Psoas muscle (tissue), 8 donors: ENCODE measurements around the gene FAM83F. TPM values are rescaled to one million over a fixed set of nuclear protein-coding genes. Genes with fewer than 3 reads are reported as not detected.

Experiments
- ATAC-seq, 4 donors: fragments of 200-7000 bp; cut with Tn5 transposase; one replicate each; pipeline ENCODE4 v1.9.1; 2020; ENCODE audit warnings: moderate library complexity in 3 of 4, mild to moderate bottlenecking in 2 of 4
- DNase-seq, 2 donors: peaks; one replicate each; pipeline ENCODE4 v3.0.0-alpha.2; 2020
- H3K27ac ChIP-seq: fragments of 200-600 bp; one replicate; pipeline ENCODE4 v1.8.0; 2022
- H3K27me3 ChIP-seq, 3 donors: fragments of 200-600 bp in 1 of 3; one replicate each; pipeline versions ENCODE4 v1.6.1 to v1.8.0; 2013 to 2022; ENCODE audit warnings: low read length in 2 of 3, mild to moderate bottlenecking in 2 of 3, moderate library complexity in 1 of 3; ENCODE audit not compliant: insufficient read depth in 3 of 3
- H3K36me3 ChIP-seq, 2 donors: fragments of 200-600 bp in 1 of 2; one replicate each; pipeline versions ENCODE4 v1.6.1 to v1.8.0; 2013 to 2022; ENCODE audit warnings: low read depth in 1 of 2, mild to moderate bottlenecking in 1 of 2, moderate library complexity in 1 of 2; ENCODE audit not compliant: insufficient read depth in 1 of 2
- H3K4me1 ChIP-seq: fragments of 200-600 bp; one replicate; pipeline ENCODE4 v1.8.0; 2022
- H3K4me3 ChIP-seq: fragments of 200-600 bp; one replicate; pipeline ENCODE4 v1.8.0; 2022; ENCODE audit warnings: mild to moderate bottlenecking
- H3K9me3 ChIP-seq: fragments of 200-600 bp; one replicate; pipeline ENCODE4 v1.8.0; 2022
- CTCF ChIP-seq: fragments of 200-600 bp; IDR thresholded peaks from one replicate; pipeline ENCODE4 v1.8.0; 2022; ENCODE audit warnings: antibody characterized with exemption
- WGBS, 3 donors: extraction: QIAGEN DNeasy Blood & Tissue Kit; methylation state at CpG; one replicate each; pipeline versions ENCODE4 v1.1.6 to v1.1.7; 2013; 5-methylcytosine and 5-hydroxymethylcytosine counted together
- intact Hi-C, 2 donors: fragments of 100-400 bp; cut with DNase I; formaldehyde crosslinking; loops; one replicate each; pipeline versions ENCODE4 v1.11.0 to v1.14.2; 2022
- polyA plus RNA-seq, 3 donors: library from polyadenylated mRNA; stranded (reverse); fragments of 200-250 nt; gene quantifications; one replicate each; pipeline ENCODE4 v1.2.3, GENCODE V29; 2013
- total RNA-seq, 4 donors: library from RNA; stranded (reverse); fragmentation: NEBNext Ultra II Directional in 2 of 4; extraction: Animal tissue kit (Norgen Biotek cat#: 25700) in 2 of 4; gene quantifications; one replicate each; pipeline versions ENCODE4 v1.2.1 to v1.2.4, GENCODE V29; 2021 to 2023
- donor health status: healthy with polysubstance abuse.
- donor health status: DM: no; HTN: no; CAD: no; lungs with moderate emphysema.
- donor health status: Bipolar disorder and iron deficiency.
- donor health status: healthy.
- donor health status: DM: yes; HTN: yes; CAD: no.
- donor health status: DM: no; HTN: no; CAD: no.
- donor health status: DM: no; HTN: no; CAD: no.
- donor health status: DM: yes; HTN: yes; CAD: no.

The FAM83F gene
- total and polyA plus RNA-seq, 7 donors = under 0.01 to 0.10 (median 0.03) TPM; not detected in 1

GRCh38 chr22:40001106-40001505 is 6.4 kb downstream of the FAM83F start:
- Histone ChIP-seq H3K9me3 (no peaks in the 10 kb centered on the region), H3K4me1 (no peaks in the 10 kb centered on the region), H3K27me3 (peaks cover 0 to 22% (median 1%) of the 10 kb centered on the region in 3 donors), H3K4me3 (no peak overlapping the region), H3K27ac (no peak overlapping the region), H3K36me3 (no peaks in the 10 kb centered on the region)
- no peak for TF ChIP-seq CTCF
- no peak for ATAC-seq
- no peak for DNase-seq
- intact Hi-C loops = no loop called here
- WGBS, 3 donors = 90 to 97% (median 96%) methylated on average over 4 of the region's 4 CpGs

GRCh38 chr22:40001800-40002577 is 7.2 kb downstream of the FAM83F start:
- Histone ChIP-seq H3K27ac (no peak overlapping the region), H3K4me3 (no peak overlapping the region), H3K4me1 (no peaks in the 10 kb centered on the region), H3K27me3 (peaks cover 0 to 18% (median 1%) of the 10 kb centered on the region in 3 donors), H3K36me3 (no peaks in the 10 kb centered on the region), H3K9me3 (no peaks in the 10 kb centered on the region)
- no peak for ATAC-seq
- WGBS, 3 donors = 67 to 81% (median 78%) methylated on average over 14 of the region's 14 CpGs
- DNase-seq = no peak
- TF ChIP-seq CTCF = no peak
- intact Hi-C loops = no loop called here

DNA sequence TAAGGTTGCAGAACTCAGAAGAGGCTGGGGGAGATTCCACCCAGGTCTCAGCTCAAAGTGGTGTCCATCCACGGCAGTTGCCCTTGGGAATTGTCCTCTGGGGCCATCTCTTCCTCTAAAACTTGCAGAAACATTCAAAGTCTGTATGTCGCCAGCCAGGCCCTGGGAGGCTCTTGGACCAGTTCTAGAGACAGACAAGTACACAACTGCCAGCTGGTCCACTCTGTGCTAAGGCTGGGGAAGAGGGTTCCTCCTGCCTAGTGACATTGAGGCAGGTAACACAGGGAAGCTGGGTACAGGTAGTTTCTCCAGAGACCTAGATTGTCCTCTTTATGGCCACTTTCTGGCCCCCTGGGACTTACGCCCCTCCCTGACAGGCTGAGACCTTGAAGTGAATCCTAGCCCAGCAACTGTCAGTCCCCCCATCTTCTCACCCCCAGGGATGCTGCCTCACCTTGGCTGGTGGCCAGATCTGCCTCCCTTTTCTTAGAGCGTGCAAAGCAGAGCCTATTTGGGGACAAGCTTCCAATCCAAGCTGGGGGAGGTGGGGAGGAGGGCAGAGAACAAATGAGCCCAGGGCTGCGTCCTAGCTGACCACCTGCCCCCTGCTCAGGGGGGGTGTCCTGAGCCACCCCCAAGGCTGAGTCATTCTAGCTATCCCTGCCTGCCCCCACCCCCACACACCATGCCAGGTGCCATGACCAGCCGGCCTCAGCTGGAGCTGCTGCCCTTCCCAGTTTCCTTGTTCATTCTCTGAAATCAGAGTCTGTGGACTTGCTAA is 8.4 kb downstream of the FAM83F start:
- H3K4me1 ChIP-seq = no peaks in the 10 kb centered on the region
- H3K4me3 ChIP-seq = no peak overlapping the region
- H3K36me3 ChIP-seq = no peaks in the 10 kb centered on the region
- no peaks in the 10 kb centered on the region for H3K9me3 ChIP-seq
- intact Hi-C loops = no loop called here
- H3K27me3 ChIP-seq = peaks cover 0 to 11% (median 1%) of the 10 kb centered on the region in 3 donors
- DNase-seq (no peak), ATAC-seq (no peak)
- TF ChIP-seq CTCF = no peak
- H3K27ac ChIP-seq = no peak overlapping the region
- WGBS, 3 donors = 56 to 63% (median 62%) methylated on average over 6 of the region's 6 CpGs

DNA sequence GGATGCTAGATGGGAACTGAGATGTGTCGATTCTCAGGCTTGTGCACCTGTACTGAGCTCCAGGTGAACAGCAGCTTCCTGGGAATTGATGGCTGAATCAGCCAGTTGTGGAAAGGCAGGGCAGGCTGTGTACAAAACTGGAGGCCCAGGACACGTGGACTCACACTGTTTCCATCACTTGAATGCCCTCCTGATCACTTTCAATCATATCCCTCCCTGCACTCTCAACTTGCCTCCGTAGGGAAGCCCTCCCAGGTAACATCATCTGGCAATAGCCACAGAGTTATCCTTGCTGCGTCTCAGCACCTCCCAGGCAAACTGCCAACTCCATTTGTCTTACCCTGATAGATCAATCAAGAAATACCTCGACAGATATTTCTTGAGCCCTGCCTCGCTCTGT is 10.1 kb downstream of the FAM83F start:
- H3K27me3 ChIP-seq = peaks cover 2 to 26% (median 5%) of the 10 kb centered on the region in 3 donors
- intact Hi-C loops = no loop called here
- H3K27ac ChIP-seq = no peak overlapping the region
- H3K4me3 ChIP-seq = no peak overlapping the region
- DNase-seq (peak in 1 of 2 donors; percentile 15), ATAC-seq (no peak)
- no peak for TF ChIP-seq CTCF
- H3K36me3 ChIP-seq = no peaks in the 10 kb centered on the region
- H3K9me3 ChIP-seq = no peaks in the 10 kb centered on the region
- no peaks in the 10 kb centered on the region for H3K4me1 ChIP-seq
- 78 to 82% (median 80%) methylated on average over 6 of the region's 6 CpGs for WGBS, 3 donors
